ENCODE data around the gene COG5. TPM values are rescaled to one million over a fixed set of nuclear protein-coding genes. Genes with fewer than 3 reads are reported as not detected.

COG5 gene
- total and polyA plus RNA-seq, 3 donors from 2014 or later: 27.1 to 76.1 (median 70.6) TPM

GRCh38 chr7:107505997-107506673, 57.6 kb downstream of the COG5 start:
- no peaks in the 10 kb centered on the region for H3K27me3 ChIP-seq
- H3K4me3 ChIP-seq: no peak overlapping the region
- no peaks in the 10 kb centered on the region for H3K36me3 ChIP-seq (ENCODE audit: low read depth, missing control alignments)
- H3K27ac ChIP-seq: no peak overlapping the region
- H3K4me1 ChIP-seq: no peaks in the 10 kb centered on the region
- H3K9me3 ChIP-seq: no peaks in the 10 kb centered on the region
- no peak for TF ChIP-seq CTCF (IDR thresholded peaks at IDR 0.05)
- intact Hi-C loops (cut with DNase I; ENCODE audit: low total_unique reads): no loop called here
- no peak for DNase-seq
- 87% methylated on average over 2 of the region's 2 CpGs; no CpG with 5 or more reads in 1 of the 2 donors for WGBS, 2 donors

DNA sequence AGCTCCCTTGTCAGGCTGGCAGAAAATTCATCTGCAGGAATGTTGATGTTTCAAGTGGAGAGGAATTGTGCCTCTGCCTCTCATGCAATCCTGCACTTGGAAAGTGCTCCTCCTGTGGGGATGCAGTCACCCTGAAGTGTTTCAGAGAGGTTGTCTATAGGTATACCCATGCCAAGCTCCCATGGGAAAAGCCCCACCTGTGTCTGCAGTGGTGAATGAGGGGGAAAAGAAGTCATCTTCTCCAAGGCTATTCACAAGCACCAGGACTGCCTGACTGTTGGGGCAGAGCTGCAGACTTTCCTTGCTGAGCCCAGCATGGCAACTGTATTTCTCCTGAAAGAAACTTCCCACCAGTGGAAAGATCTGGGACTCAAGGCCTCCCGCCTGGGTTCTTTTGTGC, 58.4 kb downstream of the COG5 start:
- Histone ChIP-seq H3K27ac (no peak overlapping the region), H3K36me3 (ENCODE audit: low read depth, missing control alignments) (no peaks in the 10 kb centered on the region), H3K27me3 (no peaks in the 10 kb centered on the region), H3K4me3 (no peak overlapping the region), H3K9me3 (no peaks in the 10 kb centered on the region), H3K4me1 (no peaks in the 10 kb centered on the region)
- no peak for DNase-seq
- TF ChIP-seq POLR2A (IDR thresholded peaks at IDR 0.05) (no peak), CTCF (IDR thresholded peaks at IDR 0.05) (no peak)
- 100% methylated on average over 1 of the region's 1 CpG for WGBS, 2 donors
- intact Hi-C loops (cut with DNase I; ENCODE audit: low total_unique reads): no loop called here

GRCh38 chr7:107503687-107504086, 60.0 kb downstream of the COG5 start:
- no peaks in the 10 kb centered on the region for H3K27me3 ChIP-seq
- H3K4me3 ChIP-seq: no peak overlapping the region
- no peaks in the 10 kb centered on the region for H3K4me1 ChIP-seq
- DNase-seq: no peak
- H3K9me3 ChIP-seq: no peaks in the 10 kb centered on the region
- intact Hi-C loops (cut with DNase I; ENCODE audit: low total_unique reads): no loop called here
- H3K27ac ChIP-seq: no peak overlapping the region
- TF ChIP-seq POLR2A (IDR thresholded peaks at IDR 0.05) (no peak), CTCF (IDR thresholded peaks at IDR 0.05) (no peak)
- H3K36me3 ChIP-seq (ENCODE audit: low read depth, missing control alignments): no peaks in the 10 kb centered on the region

GRCh38 chr7:107502797-107503196, 60.9 kb downstream of the COG5 start:
- H3K4me3 ChIP-seq: no peak overlapping the region
- DNase-seq: no peak
- no peaks in the 10 kb centered on the region for H3K36me3 ChIP-seq (ENCODE audit: low read depth, missing control alignments)
- 93 to 94% methylated on average over 2 of the region's 2 CpGs for WGBS, 2 donors
- no peak overlapping the region for H3K27ac ChIP-seq
- H3K4me1 ChIP-seq: no peaks in the 10 kb centered on the region
- TF ChIP-seq CTCF (IDR thresholded peaks at IDR 0.05) (no peak), POLR2A (IDR thresholded peaks at IDR 0.05) (no peak)
- H3K9me3 ChIP-seq: no peaks in the 10 kb centered on the region
- intact Hi-C loops (cut with DNase I; ENCODE audit: low total_unique reads): no loop called here
- no peaks in the 10 kb centered on the region for H3K27me3 ChIP-seq

GRCh38 chr7:107502154-107502553, 61.6 kb downstream of the COG5 start:
- no peak for DNase-seq
- Histone ChIP-seq H3K9me3 (no peaks in the 10 kb centered on the region), H3K36me3 (ENCODE audit: low read depth, missing control alignments) (no peaks in the 10 kb centered on the region), H3K27me3 (no peaks in the 10 kb centered on the region), H3K4me1 (no peaks in the 10 kb centered on the region), H3K4me3 (no peak overlapping the region), H3K27ac (no peak overlapping the region)
- no peak for TF ChIP-seq POLR2A (IDR thresholded peaks at IDR 0.05)
- no peak for TF ChIP-seq CTCF (IDR thresholded peaks at IDR 0.05)
- intact Hi-C loops (cut with DNase I; ENCODE audit: low total_unique reads): no loop called here
- 86 to 92% methylated on average over 3 of the region's 3 CpGs for WGBS, 2 donors
